ENCODE data around the gene CHD3.
A peak's percentile ranks its signal among the peaks of the same experiment; 100 is the strongest.

CHD3 gene

GRCh38 chr17:7851438-7852261, 36.9 kb upstream of the CHD3 start:
- Histone ChIP-seq H3K27ac (ENCODE audit: low read depth, low read length) (no peak overlapping the region), H3K36me3 (ENCODE audit: control insufficient read depth, insufficient read depth, low read length) (peaks cover 32% of the 10 kb centered on the region), H3K4me3 (ENCODE audit: low read depth, low read length) (peak overlapping the region; percentile 65), H3K9ac (ENCODE audit: low read length) (no peak overlapping the region), H3K9me3 (ENCODE audit: control insufficient read depth, insufficient read depth, low read depth, low read length) (no peaks in the 10 kb centered on the region), H3K4me1 (ENCODE audit: control insufficient read depth, insufficient read depth, low read length) (peaks cover 23% of the 10 kb centered on the region), H3K27me3 (ENCODE audit: control insufficient read depth, insufficient read depth, low read length) (peaks cover 47% of the 10 kb centered on the region)

- H3K4me1 ChIP-seq (ENCODE audit: control insufficient read depth, insufficient read depth, low read length) = peaks cover 23% of the 10 kb centered on the region
- no peak overlapping the region for H3K9ac ChIP-seq (ENCODE audit: low read length)
- H3K9me3 ChIP-seq (ENCODE audit: control insufficient read depth, insufficient read depth, low read depth, low read length) = no peaks in the 10 kb centered on the region
- H3K36me3 ChIP-seq (ENCODE audit: control insufficient read depth, insufficient read depth, low read length) = peaks cover 27% of the 10 kb centered on the region
- peak overlapping the region; percentile 22; the same call in 1 of the 2 replicates for H3K4me3 ChIP-seq (ENCODE audit: low read depth, low read length)
- no peak overlapping the region for H3K27ac ChIP-seq (ENCODE audit: low read depth, low read length)
- H3K27me3 ChIP-seq (ENCODE audit: control insufficient read depth, insufficient read depth, low read length) = peaks cover 47% of the 10 kb centered on the region
These were observed 36.3 kb upstream of the CHD3 start for GRCh38 chr17:7852262-7852670.

- peaks cover 26% of the 10 kb centered on the region; the same call in 1 of the 2 replicates for H3K36me3 ChIP-seq (ENCODE audit: control insufficient read depth, insufficient read depth, low read length)
- H3K9me3 ChIP-seq (ENCODE audit: control insufficient read depth, insufficient read depth, low read depth, low read length) = no peaks in the 10 kb centered on the region
- H3K9ac ChIP-seq (ENCODE audit: low read length) = no peak overlapping the region
- H3K4me1 ChIP-seq (ENCODE audit: control insufficient read depth, insufficient read depth, low read length) = peaks cover 23% of the 10 kb centered on the region
- H3K4me3 ChIP-seq (ENCODE audit: low read depth, low read length) = peak overlapping the region; percentile 19; the same call in 1 of the 2 replicates
- H3K27ac ChIP-seq (ENCODE audit: low read depth, low read length) = no peak overlapping the region
- H3K27me3 ChIP-seq (ENCODE audit: control insufficient read depth, insufficient read depth, low read length) = peaks cover 47% of the 10 kb centered on the region
These were observed 35.5 kb upstream of the CHD3 start for GRCh38 chr17:7852919-7853690.

- peaks cover 24% of the 10 kb centered on the region for H3K4me1 ChIP-seq (ENCODE audit: control insufficient read depth, insufficient read depth, low read length)
- no peak overlapping the region for H3K27ac ChIP-seq (ENCODE audit: low read depth, low read length)
- H3K36me3 ChIP-seq (ENCODE audit: control insufficient read depth, insufficient read depth, low read length) = peaks cover 26% of the 10 kb centered on the region; the same call in 1 of the 2 replicates
- peak overlapping the region; percentile 19; the same call in 1 of the 2 replicates for H3K4me3 ChIP-seq (ENCODE audit: low read depth, low read length)
- no peaks in the 10 kb centered on the region for H3K9me3 ChIP-seq (ENCODE audit: control insufficient read depth, insufficient read depth, low read depth, low read length)
- H3K27me3 ChIP-seq (ENCODE audit: control insufficient read depth, insufficient read depth, low read length) = peaks cover 47% of the 10 kb centered on the region
- no peak overlapping the region for H3K9ac ChIP-seq (ENCODE audit: low read length)
These were observed 34.9 kb upstream of the CHD3 start for GRCh38 chr17:7853691-7854038.

- Histone ChIP-seq H3K36me3 (ENCODE audit: control insufficient read depth, insufficient read depth, low read length) (peaks cover 22% of the 10 kb centered on the region; the same call in 1 of the 2 replicates), H3K9ac (ENCODE audit: low read length) (no peak overlapping the region), H3K4me1 (ENCODE audit: control insufficient read depth, insufficient read depth, low read length) (peaks cover 28% of the 10 kb centered on the region), H3K9me3 (ENCODE audit: control insufficient read depth, insufficient read depth, low read depth, low read length) (no peaks in the 10 kb centered on the region), H3K4me3 (ENCODE audit: low read depth, low read length) (peak overlapping the region; percentile 79), H3K27ac (ENCODE audit: low read depth, low read length) (no peak overlapping the region), H3K27me3 (ENCODE audit: control insufficient read depth, insufficient read depth, low read length) (peaks cover 47% of the 10 kb centered on the region)
These were observed 34.4 kb upstream of the CHD3 start for GRCh38 chr17:7854078-7854777.

- peak within 1 kb of the TSS; percentile 64 for H3K9ac ChIP-seq (ENCODE audit: low read length)
These were observed 33.5 kb upstream of the CHD3 start, which contains the start of gene TMEM88 for GRCh38 chr17:7854851-7855659. TSS of gene TMEM88 (plus strand) at chr17:7855066. CDS start at chr17:7855075, 9 bp downstream.

GRCh38 chr17:7855660-7856010, 33.0 kb upstream of the CHD3 start:
- Histone ChIP-seq H3K4me3 (ENCODE audit: low read depth, low read length) (peak overlapping the region; percentile 79), H3K27me3 (ENCODE audit: control insufficient read depth, insufficient read depth, low read length) (peaks cover 47% of the 10 kb centered on the region), H3K27ac (ENCODE audit: low read depth, low read length) (no peak overlapping the region), H3K9ac (ENCODE audit: low read length) (peak overlapping the region; percentile 64), H3K36me3 (ENCODE audit: control insufficient read depth, insufficient read depth, low read length) (peaks cover 18% of the 10 kb centered on the region), H3K4me1 (ENCODE audit: control insufficient read depth, insufficient read depth, low read length) (peaks cover 28% of the 10 kb centered on the region), H3K9me3 (ENCODE audit: control insufficient read depth, insufficient read depth, low read depth, low read length) (no peaks in the 10 kb centered on the region)

More at GRCh38 chr17:7854851-7855659, 33.5 kb upstream of the CHD3 start, which contains the start of gene TMEM88:
- Histone ChIP-seq H3K36me3 (ENCODE audit: control insufficient read depth, insufficient read depth, low read length) (peaks cover 14% of the 10 kb centered on the region; the same call in 1 of the 2 replicates), H3K4me1 (ENCODE audit: control insufficient read depth, insufficient read depth, low read length) (peaks cover 28% of the 10 kb centered on the region), H3K27ac (ENCODE audit: low read depth, low read length) (no peak within 1 kb of the TSS), H3K27me3 (ENCODE audit: control insufficient read depth, insufficient read depth, low read length) (peaks cover 47% of the 10 kb centered on the region), H3K9me3 (ENCODE audit: control insufficient read depth, insufficient read depth, low read depth, low read length) (no peaks in the 10 kb centered on the region), H3K4me3 (ENCODE audit: low read depth, low read length) (peak within 1 kb of the TSS; percentile 79)

- Histone ChIP-seq H3K4me3 (ENCODE audit: low read depth, low read length) (peak overlapping the region; percentile 79), H3K9ac (ENCODE audit: low read length) (peak overlapping the region; percentile 93), H3K27me3 (ENCODE audit: control insufficient read depth, insufficient read depth, low read length) (peaks cover 47% of the 10 kb centered on the region), H3K27ac (ENCODE audit: low read depth, low read length) (no peak overlapping the region), H3K9me3 (ENCODE audit: control insufficient read depth, insufficient read depth, low read depth, low read length) (no peaks in the 10 kb centered on the region), H3K4me1 (ENCODE audit: control insufficient read depth, insufficient read depth, low read length) (peaks cover 28% of the 10 kb centered on the region), H3K36me3 (ENCODE audit: control insufficient read depth, insufficient read depth, low read length) (peaks cover 18% of the 10 kb centered on the region)
These were observed 32.4 kb upstream of the CHD3 start for GRCh38 chr17:7856011-7856810.

GRCh38 chr17:7856811-7857712, 31.5 kb upstream of the CHD3 start, which contains the start of gene NAA38:
TSS of gene NAA38 (minus strand) at chr17:7857559. CDS start at chr17:7857463, 96 bp downstream.
- Histone ChIP-seq H3K4me1 (ENCODE audit: control insufficient read depth, insufficient read depth, low read length) (peaks cover 26% of the 10 kb centered on the region), H3K4me3 (ENCODE audit: low read depth, low read length) (peak within 1 kb of the TSS; percentile 79), H3K36me3 (ENCODE audit: control insufficient read depth, insufficient read depth, low read length) (peaks cover 24% of the 10 kb centered on the region), H3K27me3 (ENCODE audit: control insufficient read depth, insufficient read depth, low read length) (peaks cover 44% of the 10 kb centered on the region), H3K9me3 (ENCODE audit: control insufficient read depth, insufficient read depth, low read depth, low read length) (no peaks in the 10 kb centered on the region), H3K27ac (ENCODE audit: low read depth, low read length) (peak within 1 kb of the TSS; percentile 90), H3K9ac (ENCODE audit: low read length) (peak within 1 kb of the TSS; percentile 93)

Data from HUES6 (cell line).